Astrocyte of the spinal cord (primary cell): Measurements from ENCODE around the gene PRKD1.

Source experiments
- DNase-seq: peaks from one replicate; pipeline ENCODE4 v3.0.0; 2011; ENCODE audit warnings: low read depth, low spot score
- H3K4me3 ChIP-seq: 2 replicates; pipeline ENCODE4 v1.5.1; 2011; ENCODE audit warnings: low read depth, mild to moderate bottlenecking, low read length, moderate library complexity
- in situ Hi-C: cut with HindIII; loops from 2 replicates; pipeline ENCODE4 v1.10.0; 2017; ENCODE audit warnings: low sequenced_read_pairs
- TF ChIP-seq, protein P1 (sequence below): IDR thresholded peaks from 2 replicates; pipeline ENCODE4 v1.5.1; 2012; ENCODE audit warnings: low read depth, mild to moderate bottlenecking, low read length, inconsistent platforms

The PRKD1 gene

DNA sequence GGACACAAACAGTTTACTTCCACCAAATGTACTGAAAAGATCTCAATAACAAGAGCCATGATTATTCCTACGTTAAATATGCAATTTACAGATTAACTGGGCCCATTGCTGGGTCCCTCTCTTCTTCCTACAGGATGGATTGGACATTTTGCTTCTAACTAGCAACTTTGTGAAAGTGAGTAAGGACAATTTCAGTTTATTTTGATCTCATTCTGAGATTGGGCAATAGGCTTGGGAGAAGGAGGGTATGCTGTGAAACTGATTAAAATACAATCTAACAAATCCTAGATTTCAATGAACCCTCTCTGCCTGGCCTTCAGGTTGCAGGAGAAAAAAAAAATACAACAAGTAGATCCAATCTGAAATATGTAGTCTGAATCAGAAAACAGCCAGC is 121.5 kb downstream of the PRKD1 start:
- TF ChIP-seq, protein P1, sequence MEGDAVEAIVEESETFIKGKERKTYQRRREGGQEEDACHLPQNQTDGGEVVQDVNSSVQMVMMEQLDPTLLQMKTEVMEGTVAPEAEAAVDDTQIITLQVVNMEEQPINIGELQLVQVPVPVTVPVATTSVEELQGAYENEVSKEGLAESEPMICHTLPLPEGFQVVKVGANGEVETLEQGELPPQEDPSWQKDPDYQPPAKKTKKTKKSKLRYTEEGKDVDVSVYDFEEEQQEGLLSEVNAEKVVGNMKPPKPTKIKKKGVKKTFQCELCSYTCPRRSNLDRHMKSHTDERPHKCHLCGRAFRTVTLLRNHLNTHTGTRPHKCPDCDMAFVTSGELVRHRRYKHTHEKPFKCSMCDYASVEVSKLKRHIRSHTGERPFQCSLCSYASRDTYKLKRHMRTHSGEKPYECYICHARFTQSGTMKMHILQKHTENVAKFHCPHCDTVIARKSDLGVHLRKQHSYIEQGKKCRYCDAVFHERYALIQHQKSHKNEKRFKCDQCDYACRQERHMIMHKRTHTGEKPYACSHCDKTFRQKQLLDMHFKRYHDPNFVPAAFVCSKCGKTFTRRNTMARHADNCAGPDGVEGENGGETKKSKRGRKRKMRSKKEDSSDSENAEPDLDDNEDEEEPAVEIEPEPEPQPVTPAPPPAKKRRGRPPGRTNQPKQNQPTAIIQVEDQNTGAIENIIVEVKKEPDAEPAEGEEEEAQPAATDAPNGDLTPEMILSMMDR, result no peak
- H3K4me3 ChIP-seq, result no peak overlapping the region
- in situ Hi-C loops, result no loop called here
- DNase-seq, result peak; percentile 10

DNA sequence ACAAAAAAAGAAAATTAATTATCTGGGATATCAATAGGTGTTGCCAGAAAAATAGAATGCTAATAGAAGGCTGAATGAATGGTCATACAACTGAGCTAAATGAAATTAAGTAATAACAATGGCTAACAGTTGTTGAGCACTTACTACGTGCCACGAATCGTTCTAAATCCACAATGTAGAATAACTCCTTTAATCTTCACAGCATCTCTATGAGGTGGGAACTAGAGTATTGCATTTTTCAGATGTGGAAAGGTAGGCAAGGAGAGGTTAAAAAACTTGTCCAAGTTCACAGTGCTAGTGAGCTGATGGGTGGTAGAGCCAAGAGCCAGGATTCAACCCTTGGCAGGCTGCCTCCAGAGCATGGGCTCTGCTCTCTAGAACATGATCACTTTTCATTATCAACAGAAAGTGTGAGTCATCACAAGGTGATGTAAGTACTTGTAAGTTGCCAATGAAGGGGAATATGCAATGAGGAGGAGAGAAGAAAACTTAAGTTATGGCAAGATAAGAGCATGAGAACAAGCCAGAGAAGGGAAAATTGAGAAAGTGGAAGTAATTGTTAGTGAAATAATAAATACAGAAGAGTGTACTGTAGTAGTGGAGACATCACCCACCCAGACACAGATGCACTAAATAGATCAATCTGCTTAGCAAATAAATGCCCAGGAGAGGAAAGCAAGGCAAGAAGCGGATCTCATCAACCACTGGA is 122.1 kb downstream of the PRKD1 start:
- peak; percentile 96 for DNase-seq
- H3K4me3 ChIP-seq, result no peak overlapping the region
- in situ Hi-C loops, result no loop called here
- TF ChIP-seq, protein P1, result no peak

DNA sequence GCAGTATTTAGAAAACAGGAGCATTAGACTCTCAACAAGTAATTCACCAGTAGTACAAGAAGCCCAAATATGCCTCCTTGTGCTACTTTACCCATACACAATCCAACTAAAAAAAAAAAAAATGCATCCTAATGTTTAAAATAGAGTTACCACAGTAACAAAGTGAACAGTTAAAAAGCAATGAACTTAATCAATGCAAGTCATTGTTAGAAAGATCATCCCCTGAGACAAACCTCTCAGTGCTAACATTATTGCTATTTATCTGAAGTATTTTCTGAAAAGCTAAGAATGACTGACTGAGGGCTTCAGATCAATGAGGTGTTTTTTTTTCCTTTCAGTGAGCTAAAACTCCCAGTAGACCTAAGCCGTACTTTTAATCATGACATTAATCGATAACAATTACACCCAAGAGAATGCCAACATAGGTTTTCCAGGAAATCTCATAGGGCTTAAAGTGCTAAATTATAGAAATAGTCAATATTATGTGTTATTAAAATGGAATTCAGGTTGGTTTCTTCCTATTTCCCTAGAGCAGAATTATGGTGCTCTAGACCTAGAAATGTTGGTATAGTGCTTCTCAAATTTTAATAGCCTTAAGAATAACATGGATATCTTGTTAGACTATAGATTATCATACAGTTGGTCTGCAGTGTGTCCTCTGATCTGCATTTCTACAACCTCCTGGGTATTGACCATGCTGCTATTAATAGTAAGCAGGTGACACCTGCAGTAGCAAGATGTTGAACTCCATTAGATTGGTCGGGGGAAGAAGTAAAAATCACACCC is 123.0 kb downstream of the PRKD1 start:
- TF ChIP-seq, protein P1, result no peak
- no peak for DNase-seq
- no peak overlapping the region for H3K4me3 ChIP-seq
- in situ Hi-C loops, result no loop called here

DNA sequence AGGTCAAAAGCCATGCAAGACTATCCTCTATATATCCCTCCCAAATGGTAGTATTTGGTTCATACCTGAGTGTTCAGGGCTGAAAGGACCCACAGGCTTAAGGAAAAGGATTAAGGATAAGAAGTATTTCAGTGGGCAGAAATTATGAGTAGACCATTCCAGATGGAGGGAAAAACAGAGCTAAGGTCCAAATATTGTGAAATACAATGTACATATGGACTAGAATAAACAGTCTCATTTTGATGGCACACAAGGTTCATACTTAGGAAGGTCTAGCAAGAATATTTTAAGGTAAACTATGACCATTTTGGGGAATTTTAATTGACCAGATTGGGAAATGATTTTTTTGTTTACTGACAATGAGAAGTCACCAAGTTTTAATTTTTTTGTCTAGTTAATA is 124.6 kb downstream of the PRKD1 start:
- in situ Hi-C loops, result no loop called here
- no peak overlapping the region for H3K4me3 ChIP-seq
- TF ChIP-seq, protein P1, result no peak
- DNase-seq, result no peak

DNA sequence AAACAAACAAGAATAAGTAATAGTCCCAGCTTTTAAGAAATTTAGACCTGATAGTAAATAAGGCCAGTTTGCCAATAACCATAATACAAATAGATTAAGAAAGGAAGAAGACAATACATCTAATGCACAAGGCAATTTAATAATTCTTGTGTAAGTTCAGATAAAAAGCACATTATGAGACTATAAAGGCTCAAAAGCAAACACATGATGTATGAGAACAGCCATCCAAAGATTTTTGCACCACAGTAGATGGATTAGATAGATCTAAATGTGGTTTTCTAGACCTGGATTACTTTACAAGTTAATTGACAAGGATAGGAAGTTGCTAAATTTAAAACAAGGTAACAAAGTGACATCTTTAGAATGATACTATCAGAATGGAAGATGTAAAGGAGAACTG is 125.4 kb downstream of the PRKD1 start:
- in situ Hi-C loops, result no loop called here
- DNase-seq, result no peak
- no peak overlapping the region for H3K4me3 ChIP-seq
- TF ChIP-seq, protein P1, result no peak

DNA sequence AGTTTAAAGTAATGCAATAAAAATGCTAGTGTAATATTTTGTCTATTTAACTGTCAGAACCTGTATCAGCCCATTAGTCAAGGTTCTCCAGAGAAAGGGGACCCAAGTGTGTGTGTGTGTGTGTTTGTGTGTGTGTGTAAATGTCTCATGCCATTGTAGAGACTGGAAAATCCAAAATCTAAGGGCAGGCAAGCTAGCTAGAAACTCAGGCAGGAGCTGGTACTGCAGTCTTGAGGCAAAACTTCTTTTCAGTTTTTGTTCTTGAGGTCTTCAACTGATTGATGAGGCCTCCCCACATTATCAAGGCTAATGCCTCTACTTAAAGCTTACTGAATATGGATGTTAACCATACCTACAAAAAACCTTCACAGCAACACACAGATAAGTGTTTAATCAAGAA is 126.7 kb downstream of the PRKD1 start:
- H3K4me3 ChIP-seq, result no peak overlapping the region
- in situ Hi-C loops, result no loop called here
- DNase-seq, result no peak
- TF ChIP-seq, protein P1, result peak; percentile 29
